HG02943 (cell line): ENCODE results near the gene CEBPZOS.

ENCODE experiments used
- ATAC-seq: cut with Tn5 transposase; IDR thresholded peaks from one replicate; pipeline ENCODE4 v1.9.1; 2021; ENCODE audit warnings: mild to moderate bottlenecking, low read depth, moderate library complexity; ENCODE audit not compliant: unreplicated experiment

Gene CEBPZOS

GRCh38 chr2:37196320-37197195 lies at the start of gene CEBPZOS:
Gene CEBPZOS, plus strand, starts transcription at chr2:37196496. Its CDS starts 3,209 bp downstream, at chr2:37199705.
- ATAC-seq, result peak; percentile 83

- no peak for ATAC-seq
Measured at GRCh38 chr2:37148325-37148724, 48.0 kb upstream of the CEBPZOS start.

- no peak for ATAC-seq
Measured at GRCh38 chr2:37149626-37150322, 46.5 kb upstream of the CEBPZOS start.

GRCh38 chr2:37153224-37153623 lies 43.1 kb upstream of the CEBPZOS start:
- ATAC-seq, result no peak

- no peak for ATAC-seq
Measured at GRCh38 chr2:37154785-37155184, 41.5 kb upstream of the CEBPZOS start.

GRCh38 chr2:37156071-37156856 lies 40.0 kb upstream of the CEBPZOS start:
- peak; percentile 30 for ATAC-seq

GRCh38 chr2:37156857-37157714 lies 39.2 kb upstream of the CEBPZOS start, which contains the start of gene EIF2AK2:
Gene EIF2AK2, minus strand, starts transcription at chr2:37156980. Its CDS starts 9,174 bp downstream, at chr2:37147806.
- peak; percentile 85 for ATAC-seq

- no peak for ATAC-seq
Measured at GRCh38 chr2:37164757-37165156, 31.5 kb upstream of the CEBPZOS start.

GRCh38 chr2:37167636-37168180 lies 28.6 kb upstream of the CEBPZOS start:
- no peak for ATAC-seq

- no peak for ATAC-seq
Measured at GRCh38 chr2:37168217-37168981, 27.9 kb upstream of the CEBPZOS start.

GRCh38 chr2:37171624-37171950 lies 24.7 kb upstream of the CEBPZOS start:
- ATAC-seq, result no peak

GRCh38 chr2:37173741-37174140 lies 22.6 kb upstream of the CEBPZOS start:
- ATAC-seq, result no peak

GRCh38 chr2:37180006-37180639 lies 16.2 kb upstream of the CEBPZOS start:
- ATAC-seq, result no peak

GRCh38 chr2:37180640-37181039 lies 15.7 kb upstream of the CEBPZOS start:
- ATAC-seq, result no peak

- ATAC-seq, result no peak
Measured at GRCh38 chr2:37181726-37182684, 14.3 kb upstream of the CEBPZOS start.

GRCh38 chr2:37188570-37188969 lies 7.7 kb upstream of the CEBPZOS start, which contains the start of gene SULT6B1:
Gene SULT6B1, minus strand, starts transcription at chr2:37188670. Its CDS starts 30 bp downstream, at chr2:37188640.
- no peak for ATAC-seq

- no peak for ATAC-seq
Measured at GRCh38 chr2:37189452-37190153, 6.7 kb upstream of the CEBPZOS start.
